HEK293T (cell line): ENCODE results near the gene SFXN4.
"Not testable (repeated sequence)": the region's sequence is repeated elsewhere in the genome, so short reads cannot be mapped to it uniquely, and the experiment has no call there.

Source experiments
- ARNT ChIP-seq: fragments of 450-650 bp; IDR thresholded peaks from 2 replicates; pipeline ENCODE4 v1.6.1; 2017; ENCODE audit warnings: mild to moderate bottlenecking
- BHLHE40 ChIP-seq: fragments of 450-650 bp; IDR thresholded peaks from 2 replicates; pipeline ENCODE4 v1.6.1; 2016; ENCODE audit warnings: mild to moderate bottlenecking, moderate library complexity, borderline replicate concordance
- ELF4 ChIP-seq: fragments of 450-650 bp; IDR thresholded peaks from 2 replicates; pipeline ENCODE4 v1.6.1; 2017; ENCODE audit warnings: antibody characterized with exemption
- FOXK2 ChIP-seq: fragments of 450-650 bp; IDR thresholded peaks from 2 replicates; pipeline ENCODE4 v1.6.1; 2016; ENCODE audit warnings: mild to moderate bottlenecking
- FOXM1 ChIP-seq: fragments of 450-650 bp; IDR thresholded peaks from 2 replicates; pipeline ENCODE4 v1.6.1; 2017; ENCODE audit warnings: mild to moderate bottlenecking, borderline replicate concordance
- HDGF ChIP-seq: fragments of 450-650 bp; IDR thresholded peaks from 2 replicates; pipeline ENCODE4 v1.6.1; 2017; ENCODE audit warnings: antibody characterized with exemption, borderline replicate concordance
- L3MBTL2 ChIP-seq: fragments of 450-650 bp; conservative IDR thresholded peaks from 2 replicates; pipeline ENCODE4 v1.6.1; 2016; ENCODE audit warnings: mild to moderate bottlenecking
- LEF1 ChIP-seq: fragments of 450-650 bp; IDR thresholded peaks from 2 replicates; pipeline ENCODE4 v1.6.1; 2017; ENCODE audit warnings: mild to moderate bottlenecking, borderline replicate concordance
- NFRKB ChIP-seq: fragments of 450-650 bp; IDR thresholded peaks from 2 replicates; pipeline ENCODE4 v1.6.1; 2016; ENCODE audit warnings: mild to moderate bottlenecking, moderate library complexity
- PKNOX1 ChIP-seq: fragments of 450-650 bp; IDR thresholded peaks from 2 replicates; pipeline ENCODE4 v1.6.1; 2016
- SP1 ChIP-seq: fragments of 450-650 bp; IDR thresholded peaks from 2 replicates; pipeline ENCODE4 v1.6.1; 2017
- SUZ12 ChIP-seq: fragments of 450-650 bp; IDR thresholded peaks from 2 replicates; pipeline ENCODE4 v1.6.1; 2016; ENCODE audit warnings: mild to moderate bottlenecking
- ZNF384 ChIP-seq: fragments of 450-650 bp; IDR thresholded peaks from 2 replicates; pipeline ENCODE4 v1.6.1; 2016

DNA sequence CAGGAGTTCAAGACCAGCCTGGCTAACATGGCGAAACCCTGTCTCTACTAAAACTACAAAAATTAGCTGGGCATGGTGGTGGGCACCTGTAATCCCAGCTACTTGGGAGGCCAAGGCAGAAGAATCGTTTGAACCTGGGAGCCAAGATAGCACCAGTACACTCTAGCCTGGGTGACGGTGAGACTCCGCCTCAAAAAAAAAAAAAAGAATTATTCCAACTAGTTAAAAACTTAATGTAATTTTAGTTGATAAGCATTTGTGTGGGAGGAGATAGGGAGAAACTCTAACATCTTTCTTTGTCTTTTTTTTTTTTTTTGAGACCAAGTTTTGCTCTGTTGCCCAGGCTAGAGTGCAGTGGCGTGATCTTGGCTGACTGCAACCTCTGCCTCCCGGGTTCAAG is 58.4 kb downstream of the SFXN4 start:
- TF ChIP-seq BHLHE40, FOXM1, ZNF384, FOXK2, PKNOX1, ARNT, LEF1, ELF4, SUZ12, L3MBTL2, SP1, HDGF, NFRKB: not testable (repeated sequence)
